Activated T-cell treated with anti-CD3 and anti-CD28 coated beads, Interleukin-2, amount 50 U/mL, for 72 hours (primary cell): ENCODE measurements around the gene DLX1. TPM values are rescaled to one million over a fixed set of nuclear protein-coding genes. Genes with fewer than 3 reads are reported as not detected.
A peak's percentile ranks its signal among the peaks of the same experiment; 100 is the strongest.

ENCODE experiments used
- ATAC-seq, 2 donors: fragments of 150-1000 bp; cut with Tn5 transposase; replicated peaks in 1 of 2; 2 replicates each; pipeline ENCODE4 v1.10.0; 2021; ENCODE audit warnings: moderate library complexity in 2 of 2, mild to moderate bottlenecking in 1 of 2
- DNase-seq, 2 donors: peaks; one replicate each; pipeline ENCODE4 v3.0.0; 2021 to 2022; ENCODE audit warnings: mixed read lengths in 1 of 2
- H3K27ac Mint-ChIP-seq: one replicate; pipeline ENCODE4 v1.8.0; 2022; ENCODE audit warnings: mild to moderate bottlenecking, moderate library complexity, mixed read lengths
- H3K27me3 Mint-ChIP-seq: one replicate; pipeline ENCODE4 v1.8.0; 2022; ENCODE audit warnings: low read depth, mixed read lengths
- H3K36me3 Mint-ChIP-seq, 2 donors: one replicate each; pipeline ENCODE4 v1.8.0; 2022; ENCODE audit warnings: mixed read lengths in 2 of 2, mild to moderate bottlenecking in 1 of 2; ENCODE audit not compliant: insufficient read depth in 2 of 2
- H3K4me1 Mint-ChIP-seq: one replicate; pipeline ENCODE4 v1.8.0; 2022; ENCODE audit warnings: low read depth, mixed read lengths
- H3K4me3 Mint-ChIP-seq, 2 donors: one replicate each; pipeline ENCODE4 v1.8.0; 2022; ENCODE audit warnings: mild to moderate bottlenecking in 2 of 2, mixed read lengths in 2 of 2, moderate library complexity in 2 of 2
- H3K9me3 Mint-ChIP-seq, 2 donors: one replicate each; pipeline ENCODE4 v1.8.0; 2022; ENCODE audit warnings: mixed read lengths in 2 of 2
- total RNA-seq, 2 donors: library from RNA; stranded (reverse); gene quantifications; one replicate each; pipeline ENCODE4 v1.2.3, GENCODE V29; 2022

DLX1 gene
- total RNA-seq, 2 donors from 2014 or later: 0.24 TPM; not detected in 1

GRCh38 chr2:172093416-172094293 is 8.3 kb downstream of the DLX1 start:
- no peak for DNase-seq
- Mint-ChIP-seq H3K9me3 (no peaks in the 10 kb centered on the region), H3K36me3 (peaks cover 0 to 2% of the 10 kb centered on the region in 2 donors), H3K4me1 (peaks cover 49% of the 10 kb centered on the region), H3K27me3 (peaks cover 89% of the 10 kb centered on the region), H3K27ac (no peak overlapping the region), H3K4me3 (peak overlapping the region; percentile 59 to 87)
- ATAC-seq: no peak

GRCh38 chr2:172094294-172095145 is 9.2 kb downstream of the DLX1 start:
- H3K4me3 Mint-ChIP-seq: peak overlapping the region; percentile 85 to 87
- no peaks in the 10 kb centered on the region for H3K9me3 Mint-ChIP-seq
- DNase-seq (no peak), ATAC-seq (no peak)
- H3K4me1 Mint-ChIP-seq: peaks cover 51% of the 10 kb centered on the region
- H3K27ac Mint-ChIP-seq: no peak overlapping the region
- peaks cover 0 to 3% of the 10 kb centered on the region in 2 donors for H3K36me3 Mint-ChIP-seq
- peaks cover 83% of the 10 kb centered on the region for H3K27me3 Mint-ChIP-seq

GRCh38 chr2:172095146-172095904 is 10.0 kb downstream of the DLX1 start:
- peaks cover 56% of the 10 kb centered on the region for H3K4me1 Mint-ChIP-seq
- H3K27ac Mint-ChIP-seq: no peak overlapping the region
- peaks cover 75% of the 10 kb centered on the region for H3K27me3 Mint-ChIP-seq
- peak overlapping the region; percentile 85 to 87 for H3K4me3 Mint-ChIP-seq
- H3K9me3 Mint-ChIP-seq: no peaks in the 10 kb centered on the region
- ATAC-seq: peak; percentile 38 to 50
- peaks cover 0 to 3% of the 10 kb centered on the region in 2 donors for H3K36me3 Mint-ChIP-seq
- DNase-seq: peak; percentile 68 to 70

- DNase-seq: no peak
- ATAC-seq: no peak
These were observed 10.8 kb downstream of the DLX1 start for GRCh38 chr2:172095905-172096625.

GRCh38 chr2:172096626-172097547 is 11.6 kb downstream of the DLX1 start:
- Mint-ChIP-seq H3K4me3 (peak overlapping the region; percentile 85 to 87), H3K9me3 (no peaks in the 10 kb centered on the region), H3K4me1 (peaks cover 67% of the 10 kb centered on the region), H3K27ac (no peak overlapping the region), H3K27me3 (peaks cover 78% of the 10 kb centered on the region), H3K36me3 (peaks cover 0 to 4% of the 10 kb centered on the region in 2 donors)
- DNase-seq (no peak), ATAC-seq (no peak)

More at GRCh38 chr2:172095905-172096625, 10.8 kb downstream of the DLX1 start:
- Mint-ChIP-seq H3K36me3 (peaks cover 0 to 3% of the 10 kb centered on the region in 2 donors), H3K27ac (peak overlapping the region; percentile 21), H3K9me3 (no peaks in the 10 kb centered on the region), H3K4me1 (peaks cover 61% of the 10 kb centered on the region), H3K27me3 (peaks cover 76% of the 10 kb centered on the region), H3K4me3 (peak overlapping the region; percentile 85 to 87)

GRCh38 chr2:172097557-172098131 is 12.3 kb downstream of the DLX1 start:
- H3K36me3 Mint-ChIP-seq: peaks cover 0 to 5% of the 10 kb centered on the region in 2 donors
- DNase-seq: no peak
- ATAC-seq: no peak
- peaks cover 75% of the 10 kb centered on the region for H3K27me3 Mint-ChIP-seq
- H3K4me1 Mint-ChIP-seq: peaks cover 72% of the 10 kb centered on the region
- H3K9me3 Mint-ChIP-seq: no peaks in the 10 kb centered on the region
- H3K4me3 Mint-ChIP-seq: peak overlapping the region; percentile 85 to 87
- H3K27ac Mint-ChIP-seq: no peak overlapping the region

GRCh38 chr2:172098287-172098649 is 13.0 kb downstream of the DLX1 start:
- ATAC-seq (peak in 1 of 2 donors; percentile 2), DNase-seq (no peak)
- H3K27me3 Mint-ChIP-seq: peaks cover 73% of the 10 kb centered on the region
- H3K27ac Mint-ChIP-seq: peak overlapping the region; percentile 3
- peaks cover 0 to 5% of the 10 kb centered on the region in 2 donors for H3K36me3 Mint-ChIP-seq
- H3K4me1 Mint-ChIP-seq: peaks cover 75% of the 10 kb centered on the region
- no peaks in the 10 kb centered on the region for H3K9me3 Mint-ChIP-seq
- H3K4me3 Mint-ChIP-seq: peak overlapping the region; percentile 59 to 61

GRCh38 chr2:172098650-172099471 is 13.6 kb downstream of the DLX1 start:
- Mint-ChIP-seq H3K27me3 (peaks cover 73% of the 10 kb centered on the region), H3K36me3 (peaks cover 2 to 5% of the 10 kb centered on the region in 2 donors), H3K9me3 (no peaks in the 10 kb centered on the region), H3K27ac (peak overlapping the region; percentile 3), H3K4me3 (peak overlapping the region; percentile 59 to 61), H3K4me1 (peaks cover 75% of the 10 kb centered on the region)
- DNase-seq: peak; percentile 73 to 76
- peak; percentile 33 to 38 for ATAC-seq

GRCh38 chr2:172099472-172100079 is 14.3 kb downstream of the DLX1 start:
- Mint-ChIP-seq H3K4me1 (peaks cover 78% of the 10 kb centered on the region), H3K9me3 (no peaks in the 10 kb centered on the region), H3K27me3 (peaks cover 77% of the 10 kb centered on the region), H3K27ac (no peak overlapping the region), H3K4me3 (peak overlapping the region; percentile 48 to 65), H3K36me3 (peaks cover 2 to 5% of the 10 kb centered on the region in 2 donors)
- ATAC-seq (no peak), DNase-seq (no peak)
